Type B pancreatic cell (in vitro differentiated cells): ENCODE results near the gene TFF2. TPM values are rescaled to one million over a fixed set of nuclear protein-coding genes. Genes with fewer than 3 reads are reported as not detected.

Source experiments
- DNase-seq: peaks from one replicate; pipeline ENCODE4 v3.0.0; 2021; ENCODE audit warnings: mixed read lengths; ENCODE audit not compliant: unreplicated experiment; ENCODE audit errors: extremely low spot score
- H3K27ac Mint-ChIP-seq: 2 replicates; pipeline ENCODE4 v1.8.0; 2021; ENCODE audit warnings: mild to moderate bottlenecking, mixed read lengths
- H3K27me3 Mint-ChIP-seq: 2 replicates; pipeline ENCODE4 v1.8.0; 2021; ENCODE audit warnings: mixed read lengths
- H3K36me3 Mint-ChIP-seq: 2 replicates; pipeline ENCODE4 v1.8.0; 2021; ENCODE audit warnings: mixed read lengths
- H3K4me1 Mint-ChIP-seq: one replicate; pipeline ENCODE4 v1.8.0; 2021; ENCODE audit warnings: mixed read lengths; ENCODE audit not compliant: unreplicated experiment
- H3K4me3 Mint-ChIP-seq: 2 replicates; pipeline ENCODE4 v1.8.0; 2021; ENCODE audit warnings: mild to moderate bottlenecking, mixed read lengths
- H3K9me3 Mint-ChIP-seq: 2 replicates; pipeline ENCODE4 v1.8.0; 2021; ENCODE audit warnings: mixed read lengths
- CTCF ChIP-seq: fragments of 200-600 bp; sonication (generic); conservative IDR thresholded peaks from 2 replicates; pipeline ENCODE4 v1.5.0; 2021; ENCODE audit warnings: antibody characterized with exemption, mild to moderate bottlenecking
- total RNA-seq: library from RNA; stranded (reverse); gene quantifications from 2 replicates; pipeline ENCODE4 v1.2.1, GENCODE V29; 2021; ENCODE audit warnings: low replicate concordance

Gene TFF2
- total RNA-seq, 1 donor from 2014 or later, result 11.3 TPM

- no peak for TF ChIP-seq CTCF
- Mint-ChIP-seq H3K27me3 (peaks cover 5% of the 10 kb centered on the region), H3K9me3 (peaks cover 5% of the 10 kb centered on the region), H3K36me3 (no peaks in the 10 kb centered on the region), H3K4me3 (no peak overlapping the region), H3K27ac (no peak overlapping the region), H3K4me1 (no peaks in the 10 kb centered on the region)
- no peak for DNase-seq
Measured at GRCh38 chr21:42358261-42358660, 7.5 kb upstream of the TFF2 start.

GRCh38 chr21:42357307-42357706, 6.5 kb upstream of the TFF2 start:
- Mint-ChIP-seq H3K9me3 (peaks cover 5% of the 10 kb centered on the region), H3K27ac (no peak overlapping the region), H3K36me3 (no peaks in the 10 kb centered on the region), H3K4me3 (no peak overlapping the region), H3K4me1 (no peaks in the 10 kb centered on the region), H3K27me3 (peaks cover 5% of the 10 kb centered on the region)
- no peak for DNase-seq
- TF ChIP-seq CTCF, result no peak

- no peaks in the 10 kb centered on the region for H3K36me3 Mint-ChIP-seq
- TF ChIP-seq CTCF, result no peak
- H3K9me3 Mint-ChIP-seq, result peaks cover 5% of the 10 kb centered on the region
- H3K4me1 Mint-ChIP-seq, result no peaks in the 10 kb centered on the region
- no peak overlapping the region for H3K27ac Mint-ChIP-seq
- H3K27me3 Mint-ChIP-seq, result no peaks in the 10 kb centered on the region
- H3K4me3 Mint-ChIP-seq, result no peak overlapping the region
- no peak for DNase-seq
Measured at GRCh38 chr21:42356650-42357049, 5.9 kb upstream of the TFF2 start.

- Mint-ChIP-seq H3K4me3 (no peak overlapping the region), H3K27me3 (peaks cover 3% of the 10 kb centered on the region), H3K9me3 (peaks cover 5% of the 10 kb centered on the region), H3K27ac (no peak overlapping the region), H3K4me1 (no peaks in the 10 kb centered on the region), H3K36me3 (no peaks in the 10 kb centered on the region)
- no peak for DNase-seq
- no peak for TF ChIP-seq CTCF
Measured at GRCh38 chr21:42356046-42356445, 5.3 kb upstream of the TFF2 start.

GRCh38 chr21:42353623-42354022, 2.8 kb upstream of the TFF2 start:
- H3K9me3 Mint-ChIP-seq, result peaks cover 5% of the 10 kb centered on the region
- H3K27ac Mint-ChIP-seq, result no peak overlapping the region

More at GRCh38 chr21:42353623-42354022, 2.8 kb upstream of the TFF2 start:
- no peak for DNase-seq
- peaks cover 3% of the 10 kb centered on the region for H3K27me3 Mint-ChIP-seq
- TF ChIP-seq CTCF, result no peak
- H3K4me1 Mint-ChIP-seq, result no peaks in the 10 kb centered on the region
- H3K4me3 Mint-ChIP-seq, result no peak overlapping the region
- H3K36me3 Mint-ChIP-seq, result no peaks in the 10 kb centered on the region
